Measurements from ENCODE around the gene EMD. TPM values are rescaled to one million over a fixed set of nuclear protein-coding genes. Genes with fewer than 3 reads are reported as not detected.

The EMD gene
- total and polyA plus RNA-seq, 7 experiments from 2014 or later, result 31.5 to 141 (median 81.7) TPM

DNA sequence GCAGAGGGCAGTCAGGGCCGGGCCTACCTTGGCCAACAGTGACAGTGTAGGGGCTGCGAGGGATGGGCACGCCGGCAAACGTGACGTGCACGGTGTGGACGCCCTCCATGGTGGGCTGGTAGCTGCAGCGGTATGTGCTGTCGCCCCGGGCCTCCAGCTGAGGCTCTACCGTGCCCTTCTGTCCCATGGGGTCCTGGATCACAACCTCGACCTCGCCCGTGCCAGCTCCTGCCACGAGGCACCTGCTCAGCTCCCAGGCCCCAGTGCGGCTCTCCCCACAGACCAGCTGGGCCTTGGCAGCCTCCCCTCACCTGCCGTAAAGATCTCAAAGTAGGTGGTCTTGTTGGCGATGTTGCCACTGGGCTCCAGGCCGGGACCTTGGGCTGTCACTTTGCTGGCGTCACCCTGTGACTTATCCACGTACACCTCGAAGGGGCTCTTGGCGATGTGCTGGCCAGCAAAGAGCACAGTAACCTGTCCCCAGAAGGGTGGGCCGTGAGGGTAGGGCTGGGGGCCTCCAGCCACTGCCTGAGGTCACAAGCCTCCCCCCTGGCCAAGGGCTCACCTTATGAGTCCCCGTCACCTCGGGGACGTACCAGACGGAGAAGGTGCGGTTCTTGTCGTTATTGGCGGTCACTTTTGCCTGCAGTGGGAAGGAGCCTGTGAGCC, 13.0 kb upstream of the EMD start:
- no peaks in the 10 kb centered on the region for H3K27me3 Mint-ChIP-seq
- ATAC-seq (no peak), DNase-seq (no peak)
- Histone ChIP-seq H3K36me3 (ENCODE audit: control insufficient read depth in 2 of 3, insufficient read depth in 3 of 3, low read length in 3 of 3) (peaks cover 31 to 68% (median 36%) of the 10 kb centered on the region in 3 experiments), H3K9me3 (ENCODE audit: control insufficient read depth in 2 of 3, low read length in 3 of 3) (no peaks in the 10 kb centered on the region), H3K27me3 (ENCODE audit: control insufficient read depth in 2 of 2, insufficient read depth in 2 of 2, low read length in 2 of 2) (no peaks in the 10 kb centered on the region), H3K4me1 (ENCODE audit: control insufficient read depth in 2 of 2, insufficient read depth in 2 of 2, low read length in 2 of 2) (peaks cover 16 to 29% of the 10 kb centered on the region in 2 donors), H3K4me3 (ENCODE audit: low read length) (no peak overlapping the region), H3K27ac (ENCODE audit: low read depth, low read length) (peak overlapping the region; percentile 41)
- intact Hi-C loops (cut with micrococcal nuclease), result no loop called here
- peaks cover 0 to 22% (median 9%) of the 10 kb centered on the region in 7 donors for H3K4me1 Mint-ChIP-seq
- H3K4me3 Mint-ChIP-seq, result peak overlapping the region in 1 of 10 donors; percentile 41
- H3K27ac Mint-ChIP-seq, result no peak overlapping the region
- ChIA-PET POLR2A (interaction anchor here (0.8 to 1.3 kb wide), 2 partner anchors 10 to 16 kb away, joined by 3 to 8 read pairs; no protein-coding TSS in a partner anchor), CTCF (no interaction called here)
- no peaks in the 10 kb centered on the region for H3K9me3 Mint-ChIP-seq
- H3K36me3 Mint-ChIP-seq, result peaks cover 0 to 25% (median 0%) of the 10 kb centered on the region in 5 donors

DNA sequence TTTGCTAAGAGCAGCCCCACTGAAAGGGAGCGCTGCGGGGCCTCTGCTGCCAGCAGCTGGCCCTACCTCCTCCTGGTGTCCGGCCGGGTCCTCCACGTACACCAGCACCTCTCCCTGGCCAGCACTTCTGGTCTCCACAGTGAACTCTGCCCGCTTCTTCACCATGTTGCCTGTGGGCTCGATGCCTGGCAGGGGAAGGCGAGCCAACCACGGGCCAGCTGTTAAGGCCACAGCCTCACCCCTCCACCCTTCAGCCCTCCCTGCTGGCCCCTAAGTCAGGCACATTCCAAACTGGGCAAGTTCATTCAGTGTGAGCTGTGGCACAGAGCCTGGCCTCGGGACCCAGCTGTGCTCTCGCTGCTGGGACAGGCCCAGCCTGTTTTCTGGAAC, 12.4 kb upstream of the EMD start:
- Mint-ChIP-seq H3K27ac (peak overlapping the region in 4 of 9 donors; percentile 5 to 41 (median 28)), H3K27me3 (no peaks in the 10 kb centered on the region), H3K4me1 (peaks cover 0 to 18% (median 6%) of the 10 kb centered on the region in 7 donors), H3K36me3 (peaks cover 0 to 25% (median 0%) of the 10 kb centered on the region in 5 donors), H3K4me3 (no peak overlapping the region), H3K9me3 (no peaks in the 10 kb centered on the region)
- intact Hi-C loops (cut with micrococcal nuclease), result no loop called here
- Histone ChIP-seq H3K9me3 (ENCODE audit: control insufficient read depth in 2 of 3, low read length in 3 of 3) (no peaks in the 10 kb centered on the region), H3K4me3 (ENCODE audit: low read length) (no peak overlapping the region), H3K27me3 (ENCODE audit: control insufficient read depth in 2 of 2, insufficient read depth in 2 of 2, low read length in 2 of 2) (no peaks in the 10 kb centered on the region), H3K36me3 (ENCODE audit: control insufficient read depth in 2 of 3, insufficient read depth in 3 of 3, low read length in 3 of 3) (peaks cover 26 to 63% (median 31%) of the 10 kb centered on the region in 3 experiments), H3K4me1 (ENCODE audit: control insufficient read depth in 2 of 2, insufficient read depth in 2 of 2, low read length in 2 of 2) (peaks cover 16 to 25% of the 10 kb centered on the region in 2 donors), H3K27ac (ENCODE audit: low read depth, low read length) (peak overlapping the region; percentile 41)
- ChIA-PET POLR2A (interaction anchor here (0.7 kb wide), 1 partner anchor 72 kb away, joined by 3 read pairs; no protein-coding TSS in a partner anchor), CTCF (no interaction called here)
- ATAC-seq (no peak), DNase-seq (no peak)

DNA sequence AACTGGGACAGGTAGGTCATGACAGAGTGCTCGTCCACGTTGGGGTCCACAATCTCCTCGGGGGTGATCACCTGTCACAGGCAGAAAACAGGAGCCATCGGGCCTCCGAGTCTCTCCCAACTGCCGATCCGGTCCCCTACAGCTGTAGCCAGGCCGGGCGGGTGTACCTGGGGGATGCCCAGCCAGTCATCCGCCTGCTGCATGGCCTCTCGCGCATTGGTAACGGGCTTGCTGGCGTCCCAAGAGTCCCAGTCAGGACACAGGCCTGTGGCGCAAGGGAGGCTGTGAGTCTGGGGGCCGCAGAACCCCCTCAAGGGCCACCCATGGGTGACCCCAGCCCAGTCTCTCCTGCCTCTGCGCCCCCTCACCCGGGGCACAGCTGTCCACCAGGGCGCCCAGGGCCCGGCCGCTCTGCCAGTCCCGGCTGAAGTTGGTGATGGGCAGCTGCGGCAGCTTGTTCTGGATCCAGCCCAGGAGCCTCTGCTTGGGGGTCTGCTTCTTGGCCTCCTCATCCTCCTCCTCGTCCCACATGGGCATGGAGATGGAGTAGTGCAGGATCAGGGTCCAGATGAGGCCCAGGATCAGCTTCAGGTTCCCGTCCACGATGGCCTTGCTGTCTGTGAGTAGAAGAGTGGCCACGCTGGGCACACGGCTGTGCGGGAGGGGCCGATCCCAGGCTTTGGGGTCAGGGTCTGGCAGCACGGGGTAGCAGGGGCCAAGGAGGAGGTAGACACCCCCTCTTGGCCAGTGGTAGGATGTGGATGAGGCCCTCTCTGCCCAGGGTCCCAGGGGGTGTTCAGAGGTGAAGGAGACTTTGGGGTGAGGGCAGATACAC, 11.4 kb upstream of the EMD start:
- Histone ChIP-seq H3K36me3 (ENCODE audit: control insufficient read depth in 2 of 3, insufficient read depth in 3 of 3, low read length in 3 of 3) (peaks cover 16 to 52% (median 22%) of the 10 kb centered on the region in 3 experiments), H3K9me3 (ENCODE audit: control insufficient read depth in 2 of 3, low read length in 3 of 3) (no peaks in the 10 kb centered on the region), H3K4me1 (ENCODE audit: control insufficient read depth in 2 of 2, insufficient read depth in 2 of 2, low read length in 2 of 2) (peaks cover 22 to 24% of the 10 kb centered on the region in 2 donors), H3K27me3 (ENCODE audit: control insufficient read depth in 2 of 2, insufficient read depth in 2 of 2, low read length in 2 of 2) (no peaks in the 10 kb centered on the region), H3K4me3 (ENCODE audit: low read length) (peak overlapping the region; percentile 66), H3K27ac (ENCODE audit: low read depth, low read length) (peak overlapping the region; percentile 91)
- H3K36me3 Mint-ChIP-seq, result peaks cover 0 to 23% (median 0%) of the 10 kb centered on the region in 5 donors
- no peak for ATAC-seq
- H3K4me3 Mint-ChIP-seq, result peak overlapping the region; percentile 77 to 98 (median 86)
- H3K4me1 Mint-ChIP-seq, result peaks cover 0 to 16% (median 12%) of the 10 kb centered on the region in 7 donors
- no peaks in the 10 kb centered on the region for H3K27me3 Mint-ChIP-seq
- intact Hi-C loops (cut with micrococcal nuclease), result loop anchor here in 1 of 2 donors (2.0 kb wide), 1 partner anchor 41 kb away; no protein-coding TSS in a partner anchor
- DNase-seq, result no peak
- no peaks in the 10 kb centered on the region for H3K9me3 Mint-ChIP-seq
- POLR2A ChIA-PET, result interaction anchor here (1.7 to 4.2 kb wide), 4 partner anchors 10 to 41 kb away, joined by 4 to 45 read pairs (median 15); no protein-coding TSS in a partner anchor
- peak overlapping the region in 8 of 9 donors; percentile 21 to 89 (median 84) for H3K27ac Mint-ChIP-seq
- CTCF ChIA-PET, result interaction anchor here (1.2 kb wide), 1 partner anchor 19 kb away, joined by 3 read pairs; no protein-coding TSS in a partner anchor

DNA sequence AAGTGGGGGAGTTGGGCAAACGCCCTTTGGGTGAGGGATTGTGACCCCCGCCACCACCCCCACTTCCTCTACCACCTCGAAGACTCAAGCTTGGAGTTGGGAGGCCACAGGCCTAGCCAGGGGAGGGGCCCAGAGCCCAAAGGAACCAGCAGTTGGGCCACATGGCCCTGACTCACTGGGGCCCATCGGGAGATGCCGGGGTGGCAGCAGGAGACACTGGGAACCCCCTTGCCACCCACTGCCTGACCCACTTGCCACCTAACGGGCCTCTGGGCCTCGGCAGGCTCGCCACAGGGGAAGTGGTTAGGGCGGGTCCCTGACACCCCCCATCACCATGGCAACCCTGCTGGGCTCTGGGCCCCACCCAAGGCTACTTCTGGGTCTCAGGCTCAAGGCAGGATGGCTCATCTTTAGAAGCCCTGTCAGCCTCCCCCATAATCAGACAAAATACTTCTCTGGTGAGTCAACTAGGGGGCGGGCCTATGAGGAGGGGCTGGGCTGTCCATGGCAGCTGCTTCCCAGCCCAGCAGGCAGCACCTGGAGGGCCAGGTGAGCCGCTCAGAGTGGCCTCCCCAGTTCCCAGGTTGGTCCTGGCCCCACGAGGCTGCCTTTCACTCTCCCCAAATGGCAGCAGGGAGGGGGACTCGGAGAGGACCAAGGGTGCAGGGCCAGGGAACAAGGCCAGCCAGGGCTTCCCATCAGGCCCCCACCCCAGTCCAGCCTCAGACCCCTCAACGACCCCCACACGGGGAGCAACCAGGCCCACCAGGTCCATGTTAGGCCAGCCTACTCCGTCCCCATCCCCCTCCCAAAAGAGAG, 10.3 kb upstream of the EMD start:
- POLR2A ChIA-PET, result interaction anchor here (0.9 to 4.2 kb wide), 7 partner anchors 9 to 51 kb away, joined by 3 to 45 read pairs (median 4); partner anchors contain the start of genes EMD and RPL10
- intact Hi-C loops (cut with micrococcal nuclease), result loop anchor here (1.0 to 2.0 kb wide), 2 partner anchors 9 to 42 kb away; no protein-coding TSS in a partner anchor
- Histone ChIP-seq H3K4me3 (ENCODE audit: low read length) (peak overlapping the region; percentile 66), H3K9me3 (ENCODE audit: control insufficient read depth in 2 of 3, low read length in 3 of 3) (no peaks in the 10 kb centered on the region), H3K27ac (ENCODE audit: low read depth, low read length) (peak overlapping the region; percentile 91), H3K27me3 (ENCODE audit: control insufficient read depth in 2 of 2, insufficient read depth in 2 of 2, low read length in 2 of 2) (no peaks in the 10 kb centered on the region), H3K36me3 (ENCODE audit: control insufficient read depth in 2 of 3, insufficient read depth in 3 of 3, low read length in 3 of 3) (peaks cover 10 to 44% (median 20%) of the 10 kb centered on the region in 3 experiments), H3K4me1 (ENCODE audit: control insufficient read depth in 2 of 2, insufficient read depth in 2 of 2, low read length in 2 of 2) (peaks cover 29 to 33% of the 10 kb centered on the region in 2 donors)
- no peaks in the 10 kb centered on the region for H3K9me3 Mint-ChIP-seq
- no peaks in the 10 kb centered on the region for H3K27me3 Mint-ChIP-seq
- H3K4me1 Mint-ChIP-seq, result peaks cover 0 to 25% (median 14%) of the 10 kb centered on the region in 7 donors
- peak overlapping the region; percentile 77 to 98 (median 86) for H3K4me3 Mint-ChIP-seq
- peaks cover 0 to 21% (median 0%) of the 10 kb centered on the region in 5 donors for H3K36me3 Mint-ChIP-seq
- ATAC-seq (peak; percentile 69), DNase-seq (peak; percentile 61 to 88 (median 73))
- CTCF ChIA-PET, result interaction anchor here (1.2 kb wide), 1 partner anchor 20 kb away, joined by 3 read pairs; no protein-coding TSS in a partner anchor
- H3K27ac Mint-ChIP-seq, result peak overlapping the region; percentile 21 to 93 (median 87)

DNA sequence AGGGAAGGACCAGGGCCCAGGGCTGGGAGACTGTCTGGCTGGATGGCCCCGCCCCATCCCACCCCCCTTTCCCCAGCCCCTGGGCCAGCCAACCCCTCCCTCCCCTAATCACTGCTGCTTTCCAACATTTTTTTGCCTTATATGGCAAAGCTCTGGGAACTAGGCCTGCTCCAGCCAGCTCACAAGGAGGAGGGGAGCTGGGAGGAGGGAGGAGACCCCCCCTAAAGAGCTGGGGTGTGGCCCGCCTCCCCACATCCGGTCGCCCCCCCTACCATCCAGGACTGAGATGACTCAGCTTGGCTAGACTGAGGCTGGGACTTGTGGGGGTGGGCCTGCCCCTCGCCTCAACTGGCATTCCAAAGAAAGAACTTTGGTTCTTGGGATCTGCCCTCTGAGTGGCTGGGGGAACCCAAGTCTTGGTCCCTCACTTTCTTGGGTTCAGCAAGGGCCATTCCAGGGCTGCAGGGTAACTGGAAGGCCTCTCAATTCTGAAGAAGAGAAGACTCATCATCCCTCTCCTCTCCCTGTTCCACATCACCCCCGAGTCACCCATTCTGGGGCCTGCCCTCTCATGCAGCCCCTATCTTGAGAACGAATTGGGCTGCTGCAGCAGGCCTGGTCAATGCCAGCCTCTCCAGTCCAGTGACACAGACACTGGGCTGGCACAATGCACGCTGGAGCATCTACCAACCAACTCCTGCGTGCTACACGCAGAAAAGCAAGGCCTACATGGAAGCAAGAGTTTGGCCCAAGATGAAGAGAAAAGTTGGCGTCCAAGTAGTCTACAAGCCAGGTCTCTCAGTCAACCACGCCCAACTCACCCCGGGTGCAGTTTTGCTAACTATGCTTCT, 9.4 kb upstream of the EMD start:
- intact Hi-C loops (cut with micrococcal nuclease), result loop anchor here (1.0 to 10.0 kb wide), 7 partner anchors 9 to 575 kb away; partner anchors contain the start of genes HCFC1 (in 2 of the 2), FAM3A (in 1 of the 2), IDH3G (in 1 of the 2) and MECP2 (in 1 of the 2)
- H3K27me3 Mint-ChIP-seq, result no peaks in the 10 kb centered on the region
- H3K4me3 Mint-ChIP-seq, result peak overlapping the region; percentile 85 to 98 (median 92)
- H3K4me1 ChIP-seq (ENCODE audit: control insufficient read depth in 2 of 2, insufficient read depth in 2 of 2, low read length in 2 of 2), result peaks cover 29 to 37% of the 10 kb centered on the region in 2 donors
- no peaks in the 10 kb centered on the region for H3K27me3 ChIP-seq (ENCODE audit: control insufficient read depth in 2 of 2, insufficient read depth in 2 of 2, low read length in 2 of 2)
- POLR2A ChIA-PET, result interaction anchor here (0.6 to 4.2 kb wide), 12 partner anchors 8 to 444 kb away, joined by 3 to 45 read pairs (median 4); partner anchors contain the start of genes DNASE1L1, EMD and RPL10
- DNase-seq, result peak in 6 of 9 donors; percentile 48 to 72 (median 54)
- peak overlapping the region; percentile 87 to 96 (median 88) for H3K27ac Mint-ChIP-seq
- peaks cover 3 to 36% (median 14%) of the 10 kb centered on the region in 3 experiments for H3K36me3 ChIP-seq (ENCODE audit: control insufficient read depth in 2 of 3, insufficient read depth in 3 of 3, low read length in 3 of 3)
- H3K27ac ChIP-seq (ENCODE audit: low read depth, low read length), result peak overlapping the region; percentile 91
- H3K36me3 Mint-ChIP-seq, result peaks cover 0 to 21% (median 0%) of the 10 kb centered on the region in 5 donors
- peak overlapping the region; percentile 82 for H3K4me3 ChIP-seq (ENCODE audit: low read length)
- peaks cover 0 to 25% (median 14%) of the 10 kb centered on the region in 7 donors for H3K4me1 Mint-ChIP-seq
- peak; percentile 25 for ATAC-seq
- CTCF ChIA-PET, result no interaction called here
- H3K9me3 Mint-ChIP-seq, result no peaks in the 10 kb centered on the region
- no peaks in the 10 kb centered on the region for H3K9me3 ChIP-seq (ENCODE audit: control insufficient read depth in 2 of 3, low read length in 3 of 3)
